Measurements from ENCODE around the gene IMPDH2.

GRCh38 chr3:48990636-48991469 is 38.3 kb downstream of the IMPDH2 start:
- TF ChIP-seq EZH2phosphoT487 (IDR thresholded peaks at IDR 0.05; ENCODE audit: insufficient read depth, low read depth) (no peak), EZH2 (IDR thresholded peaks at IDR 0.05; ENCODE audit: insufficient read depth, poor library complexity, severe bottlenecking) (no peak)
